ENCODE results near the gene PDE4B. TPM values are rescaled to one million over a fixed set of nuclear protein-coding genes. Genes with fewer than 3 reads are reported as not detected.

The PDE4B gene
- total RNA-seq, 4 donors from 2014 or later = 11.2 to 49.5 (median 26.3) TPM

- TF ChIP-seq CTCF (IDR thresholded peaks at IDR 0.05) = no peak
- ATAC-seq (ENCODE audit: low FRiP score) = no peak
- no peak for DNase-seq (ENCODE audit: low spot score)
Observed at GRCh38 chr1:66357478-66358197, 564.9 kb downstream of the PDE4B start.

GRCh38 chr1:66359269-66359668 is 566.6 kb downstream of the PDE4B start:
- DNase-seq (ENCODE audit: low spot score) (no peak), ATAC-seq (ENCODE audit: low FRiP score) (peak; percentile 23)
- TF ChIP-seq CTCF (IDR thresholded peaks at IDR 0.05) = no peak

GRCh38 chr1:66359815-66360214 is 567.1 kb downstream of the PDE4B start:
- TF ChIP-seq CTCF (IDR thresholded peaks at IDR 0.05) = no peak
- ATAC-seq (ENCODE audit: low FRiP score) = no peak

GRCh38 chr1:66360285-66360724 is 567.6 kb downstream of the PDE4B start:
- TF ChIP-seq CTCF (IDR thresholded peaks at IDR 0.05) = no peak
- ATAC-seq (ENCODE audit: low FRiP score) (no peak), DNase-seq (ENCODE audit: low spot score) (no peak)

More at GRCh38 chr1:66359815-66360214, 567.1 kb downstream of the PDE4B start:
- DNase-seq (ENCODE audit: low spot score) = no peak

- no peak for ATAC-seq (ENCODE audit: low FRiP score)
Observed at GRCh38 chr1:66364578-66365391, 572.1 kb downstream of the PDE4B start.

GRCh38 chr1:66365635-66366034 is 572.9 kb downstream of the PDE4B start:
- ATAC-seq (ENCODE audit: low FRiP score) = no peak
- no peak for TF ChIP-seq CTCF (IDR thresholded peaks at IDR 0.05)
- no peak for DNase-seq (ENCODE audit: low spot score)

More at GRCh38 chr1:66364578-66365391, 572.1 kb downstream of the PDE4B start:
- DNase-seq (ENCODE audit: low spot score) = no peak
- no peak for TF ChIP-seq CTCF (IDR thresholded peaks at IDR 0.05)

Data from omental fat pad (tissue), 4 donors.